Epithelial cell of esophagus (primary cell): ENCODE data around the gene FAM20C.
A peak's percentile ranks its signal among the peaks of the same experiment; 100 is the strongest.

Experiments used
- DNase-seq: peaks from one replicate; pipeline ENCODE4 v3.0.0; 2010; ENCODE audit warnings: low read depth
- H3K4me3 ChIP-seq: 2 replicates; pipeline ENCODE4 v1.5.1; 2011; ENCODE audit warnings: mild to moderate bottlenecking, low read length, control low read depth
- TF ChIP-seq, protein P1 (sequence below): IDR thresholded peaks from 2 replicates; pipeline ENCODE4 v1.5.1; 2011; ENCODE audit warnings: low read depth, mild to moderate bottlenecking, low read length, control low read depth, inconsistent platforms; ENCODE audit not compliant: insufficient read depth; ENCODE audit errors: missing control alignments

The FAM20C gene

DNA sequence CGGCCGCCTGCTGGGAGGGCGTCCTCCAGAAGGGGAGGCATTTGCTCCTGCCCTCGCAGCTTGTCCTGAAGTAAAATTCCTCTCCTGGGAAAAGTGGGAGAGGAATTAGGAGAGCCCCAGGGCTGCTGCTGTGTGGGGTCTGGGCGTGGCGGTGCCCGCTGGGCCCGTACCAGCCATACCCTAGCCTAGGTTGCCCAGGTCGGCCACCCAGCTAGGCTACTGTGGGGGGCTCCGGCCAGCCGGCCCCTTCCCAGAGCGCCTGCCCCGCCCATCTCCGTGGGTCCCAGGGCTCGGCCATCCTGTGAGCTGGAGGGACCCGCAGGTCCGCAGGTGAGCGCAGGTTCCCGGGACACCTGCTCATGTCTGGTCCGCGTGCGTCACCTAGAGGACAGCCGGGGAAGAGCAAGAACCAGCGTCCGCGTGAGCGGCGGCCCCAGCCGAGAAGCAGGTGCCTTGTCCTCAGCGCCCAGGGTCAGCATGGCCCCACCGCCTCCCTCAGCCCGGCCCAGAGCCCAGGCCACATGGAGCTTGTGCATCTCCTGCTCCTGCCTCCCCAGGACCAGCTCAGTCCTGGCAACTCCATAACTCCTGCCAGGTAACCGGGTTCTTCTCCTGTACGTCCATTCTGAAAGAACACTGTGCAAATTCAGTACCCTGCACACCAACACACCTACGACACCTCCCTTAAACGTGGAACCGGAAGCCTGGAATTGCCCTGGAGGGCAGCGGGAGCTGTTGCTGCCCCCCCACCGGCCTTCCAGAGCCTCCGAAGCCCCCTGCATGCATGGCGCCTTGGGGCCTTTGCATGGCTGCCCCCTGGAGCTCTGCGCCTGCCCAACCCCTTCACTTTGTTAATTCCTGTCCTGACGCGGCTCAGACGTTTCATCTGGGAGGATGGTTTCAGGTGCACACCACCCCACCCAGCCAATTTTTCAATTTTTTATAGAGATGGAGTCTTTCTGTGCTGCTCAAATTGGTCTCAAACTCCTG is 74.8 kb downstream of the FAM20C start:
- no peak overlapping the region for H3K4me3 ChIP-seq
- peak; percentile 10 for DNase-seq
- TF ChIP-seq, protein P1, sequence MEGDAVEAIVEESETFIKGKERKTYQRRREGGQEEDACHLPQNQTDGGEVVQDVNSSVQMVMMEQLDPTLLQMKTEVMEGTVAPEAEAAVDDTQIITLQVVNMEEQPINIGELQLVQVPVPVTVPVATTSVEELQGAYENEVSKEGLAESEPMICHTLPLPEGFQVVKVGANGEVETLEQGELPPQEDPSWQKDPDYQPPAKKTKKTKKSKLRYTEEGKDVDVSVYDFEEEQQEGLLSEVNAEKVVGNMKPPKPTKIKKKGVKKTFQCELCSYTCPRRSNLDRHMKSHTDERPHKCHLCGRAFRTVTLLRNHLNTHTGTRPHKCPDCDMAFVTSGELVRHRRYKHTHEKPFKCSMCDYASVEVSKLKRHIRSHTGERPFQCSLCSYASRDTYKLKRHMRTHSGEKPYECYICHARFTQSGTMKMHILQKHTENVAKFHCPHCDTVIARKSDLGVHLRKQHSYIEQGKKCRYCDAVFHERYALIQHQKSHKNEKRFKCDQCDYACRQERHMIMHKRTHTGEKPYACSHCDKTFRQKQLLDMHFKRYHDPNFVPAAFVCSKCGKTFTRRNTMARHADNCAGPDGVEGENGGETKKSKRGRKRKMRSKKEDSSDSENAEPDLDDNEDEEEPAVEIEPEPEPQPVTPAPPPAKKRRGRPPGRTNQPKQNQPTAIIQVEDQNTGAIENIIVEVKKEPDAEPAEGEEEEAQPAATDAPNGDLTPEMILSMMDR: peak; percentile 22

DNA sequence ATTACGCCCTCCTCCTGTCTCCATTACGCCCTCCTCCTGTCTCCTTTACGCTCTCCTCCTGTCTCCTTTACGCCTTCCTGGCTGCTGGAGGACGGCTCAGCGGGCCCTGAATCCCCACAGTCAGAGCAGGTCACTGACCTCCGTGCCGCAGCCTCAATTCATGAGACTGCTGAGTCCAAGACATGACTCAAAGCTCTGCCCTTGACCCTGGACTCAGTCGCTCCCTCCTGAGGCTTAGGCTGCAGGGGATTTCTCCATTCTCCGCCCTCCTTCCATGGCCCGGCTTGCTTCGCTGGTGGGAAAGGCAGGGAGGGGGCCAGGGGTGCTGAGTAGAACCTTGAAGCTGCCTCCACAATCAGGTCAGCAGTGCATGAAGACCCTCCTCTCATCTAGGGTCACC is 76.6 kb downstream of the FAM20C start:
- DNase-seq: no peak

DNA sequence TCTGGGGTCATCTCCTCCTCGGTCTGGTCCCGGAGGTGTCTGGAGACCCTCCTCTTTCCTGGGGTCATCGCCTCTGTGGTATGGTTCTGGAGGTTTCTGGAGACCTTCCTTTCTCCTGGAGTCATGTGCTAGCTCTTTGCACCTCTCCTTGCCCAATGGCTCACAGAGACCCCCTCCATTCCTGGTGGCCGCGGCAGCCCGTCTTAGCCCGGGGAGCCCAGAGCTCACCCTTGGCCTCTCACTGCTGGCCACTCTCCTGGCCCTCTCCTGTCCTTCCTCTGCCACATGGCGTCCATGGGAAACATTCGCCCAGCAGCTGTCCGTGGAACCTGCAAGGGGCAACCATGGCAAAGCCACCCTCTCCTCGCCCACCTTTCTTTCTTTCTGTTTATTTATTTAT is 77.3 kb downstream of the FAM20C start:
- TF ChIP-seq, protein P1: no peak
- no peak for DNase-seq
- H3K4me3 ChIP-seq: no peak overlapping the region

More for the DNA sequence above, 76.6 kb downstream of the FAM20C start:
- TF ChIP-seq, protein P1: no peak
- no peak overlapping the region for H3K4me3 ChIP-seq

DNA sequence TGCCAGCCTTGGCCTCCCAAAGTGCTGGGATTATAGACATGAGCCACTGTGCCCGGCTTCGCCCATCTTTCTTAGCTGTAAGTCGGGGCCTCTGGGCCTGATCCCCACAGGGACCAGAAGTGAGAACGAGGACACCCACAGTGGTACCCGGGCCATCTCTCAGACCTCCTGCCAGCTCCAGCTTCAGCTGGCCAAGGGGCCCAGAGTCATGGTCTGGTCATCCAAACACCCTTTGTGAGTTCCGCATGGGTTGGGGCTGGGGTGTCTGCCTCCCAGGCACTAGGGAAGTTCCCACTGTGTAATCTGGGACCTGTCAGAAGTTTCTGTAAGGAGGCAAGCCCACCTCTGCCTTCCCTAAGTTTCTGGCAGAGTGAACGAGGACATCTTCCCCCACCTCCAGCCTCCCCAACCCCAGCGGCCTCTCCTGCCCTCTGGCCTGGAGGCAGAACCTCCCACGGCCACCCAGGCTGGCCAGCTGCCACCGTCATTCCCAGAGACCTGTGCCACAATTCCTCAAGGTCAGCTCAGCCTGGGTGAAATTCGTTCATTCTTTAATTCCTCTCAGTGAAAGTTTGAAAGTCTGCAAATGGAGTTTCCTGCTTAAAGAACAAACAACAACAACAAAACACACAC is 78.1 kb downstream of the FAM20C start:
- TF ChIP-seq, protein P1: no peak
- DNase-seq: no peak
- H3K4me3 ChIP-seq: no peak overlapping the region

DNA sequence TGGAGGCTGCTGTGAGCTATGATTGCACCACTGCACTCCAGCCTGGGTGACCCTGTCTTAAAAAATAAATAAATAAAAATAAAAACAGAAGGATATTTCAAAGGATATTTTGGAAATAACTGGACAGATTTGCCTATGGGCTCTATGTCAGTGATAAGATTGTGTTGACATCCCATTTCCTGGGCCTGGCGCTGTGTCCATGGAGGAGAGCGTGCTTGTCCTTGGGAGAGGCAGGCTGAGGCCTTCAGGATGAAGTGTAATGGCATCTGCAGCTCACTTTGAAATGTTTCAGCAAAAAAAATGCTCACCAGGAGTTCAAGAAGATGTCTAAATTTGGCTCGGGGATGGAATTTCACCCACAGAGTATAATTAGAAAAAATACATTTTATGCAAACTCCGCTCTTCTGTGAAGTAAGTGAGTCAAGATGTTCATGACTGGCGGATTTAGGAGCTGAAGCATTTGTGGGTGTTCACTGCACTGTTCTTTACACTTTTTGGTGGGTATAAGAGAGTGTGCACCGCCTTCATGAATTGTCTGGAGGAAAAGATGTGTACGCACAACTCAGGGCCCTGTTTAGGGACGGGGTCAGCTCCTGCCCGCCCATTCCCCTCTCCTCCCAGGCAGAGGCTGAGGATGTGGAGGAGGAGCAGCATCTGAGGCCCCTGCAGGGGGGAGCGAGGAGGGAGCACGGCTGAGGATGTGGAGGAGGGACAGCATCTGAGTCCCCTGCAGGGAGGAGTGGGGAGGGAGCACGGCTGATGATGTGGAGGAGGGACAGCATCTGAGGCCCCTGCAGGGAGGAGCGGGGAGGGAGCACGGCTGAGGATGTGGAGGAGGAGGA is 79.1 kb downstream of the FAM20C start:
- TF ChIP-seq, protein P1: no peak
- no peak overlapping the region for H3K4me3 ChIP-seq
- no peak for DNase-seq

DNA sequence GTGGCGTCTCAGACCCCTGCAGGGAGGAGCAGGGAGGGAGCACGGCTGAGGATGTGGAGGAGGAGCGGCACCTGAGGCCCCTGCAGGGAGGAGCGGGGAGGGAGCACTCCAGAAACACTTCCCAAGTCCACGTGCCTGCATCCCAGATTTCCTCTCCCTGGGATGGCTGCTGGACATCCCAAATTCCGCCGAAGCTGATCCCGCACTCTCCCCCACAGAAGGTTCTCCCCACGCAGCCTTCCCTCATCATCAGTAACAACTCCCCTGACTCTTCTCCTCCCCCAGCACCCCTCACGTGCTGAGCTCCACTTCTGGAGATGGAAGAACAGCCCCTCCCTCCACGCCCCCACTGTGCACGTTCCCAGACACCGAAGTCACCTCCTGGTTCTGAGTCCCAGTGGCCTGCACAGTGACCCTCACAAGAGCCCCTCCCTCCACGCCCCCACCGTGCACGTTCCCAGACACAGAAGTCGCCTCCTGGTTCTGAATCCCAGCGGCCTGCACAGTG is 79.8 kb downstream of the FAM20C start:
- DNase-seq: no peak
- TF ChIP-seq, protein P1: no peak
- no peak overlapping the region for H3K4me3 ChIP-seq
